Natural killer cell (primary cell): ENCODE measurements around the gene PLCB3. TPM values are rescaled to one million over a fixed set of nuclear protein-coding genes. Genes with fewer than 3 reads are reported as not detected.

Experiments
- ATAC-seq, 3 donors: fragments of 150-1000 bp in 2 of 3; fragments of 200-7000 bp in 1 of 3; cut with Tn5 transposase; 1 replicate in 1 of 3; 2 replicates in 2 of 3; pipeline ENCODE4 v1.10.0; 2021; ENCODE audit warnings: mild to moderate bottlenecking in 2 of 3, moderate library complexity in 2 of 3
- DNase-seq, 2 donors: peaks; one replicate each; pipeline versions ENCODE4 v3.0.0 to v3.0.0-alpha.2; 2013 to 2021; ENCODE audit warnings: mixed read lengths in 1 of 2
- H3K27ac ChIP-seq: one replicate; pipeline ENCODE4 v1.5.1; 2013; ENCODE audit warnings: mild to moderate bottlenecking, low read length
- H3K27me3 ChIP-seq: one replicate; pipeline ENCODE4 v1.6.1; 2013; ENCODE audit warnings: low read length; ENCODE audit not compliant: control insufficient read depth, insufficient read depth
- H3K36me3 ChIP-seq: one replicate; pipeline ENCODE4 v1.6.1; 2013; ENCODE audit warnings: low read length; ENCODE audit not compliant: control insufficient read depth, insufficient read depth
- H3K4me1 ChIP-seq: one replicate; pipeline ENCODE4 v1.6.1; 2013; ENCODE audit warnings: low read length; ENCODE audit not compliant: control insufficient read depth, insufficient read depth
- H3K4me3 ChIP-seq: one replicate; pipeline ENCODE4 v1.5.1; 2013; ENCODE audit warnings: low read length
- H3K9me3 ChIP-seq: one replicate; pipeline ENCODE4 v1.6.1; 2013; ENCODE audit warnings: low read length; ENCODE audit not compliant: control insufficient read depth, insufficient read depth
- H3K27ac Mint-ChIP-seq, 2 donors: one replicate each; pipeline ENCODE4 v1.8.0; 2022; ENCODE audit warnings: mild to moderate bottlenecking in 2 of 2, mixed read lengths in 2 of 2, moderate library complexity in 1 of 2
- H3K27me3 Mint-ChIP-seq, 2 donors: one replicate each; pipeline ENCODE4 v1.8.0; 2022; ENCODE audit warnings: low read depth in 2 of 2, mixed read lengths in 2 of 2
- H3K36me3 Mint-ChIP-seq: one replicate; pipeline ENCODE4 v1.8.0; 2022; ENCODE audit warnings: mixed read lengths
- H3K4me1 Mint-ChIP-seq, 2 donors: one replicate each; pipeline ENCODE4 v1.8.0; 2022; ENCODE audit warnings: mixed read lengths in 2 of 2
- H3K4me3 Mint-ChIP-seq: one replicate; pipeline ENCODE4 v1.8.0; 2022; ENCODE audit warnings: mild to moderate bottlenecking, moderate library complexity, mixed read lengths
- H3K9me3 Mint-ChIP-seq, 2 donors: one replicate each; pipeline ENCODE4 v1.8.0; 2022; ENCODE audit warnings: mixed read lengths in 2 of 2
- WGBS: methylation state at CpG from one replicate; pipeline ENCODE4 v1.1.7; 2013; ENCODE audit warnings: missing lambda C conversion rate; ENCODE audit not compliant: insufficient coverage; 5-methylcytosine and 5-hydroxymethylcytosine counted together
- intact Hi-C: fragments of 100-400 bp; cut with micrococcal nuclease; formaldehyde crosslinking; loops from one replicate; pipeline ENCODE4 v1.14.2; 2022
- total RNA-seq, 4 donors: library from RNA; stranded (reverse); fragments of 120-200 nt in 1 of 4; gene quantifications; one replicate each; pipeline versions ENCODE4 v1.2.3 to v1.2.4, GENCODE V29; 2013 to 2022
- TF ChIP-seq, protein P1 (sequence below): fragments of 200-600 bp; IDR thresholded peaks from one replicate; pipeline ENCODE4 v1.8.0; 2022; ENCODE audit warnings: antibody characterized with exemption

The PLCB3 gene
- total RNA-seq, 3 donors from 2014 or later (not counting 1 experiment from before 2014, with no cell fraction given): 5.4 to 7.6 (median 5.5) TPM

DNA sequence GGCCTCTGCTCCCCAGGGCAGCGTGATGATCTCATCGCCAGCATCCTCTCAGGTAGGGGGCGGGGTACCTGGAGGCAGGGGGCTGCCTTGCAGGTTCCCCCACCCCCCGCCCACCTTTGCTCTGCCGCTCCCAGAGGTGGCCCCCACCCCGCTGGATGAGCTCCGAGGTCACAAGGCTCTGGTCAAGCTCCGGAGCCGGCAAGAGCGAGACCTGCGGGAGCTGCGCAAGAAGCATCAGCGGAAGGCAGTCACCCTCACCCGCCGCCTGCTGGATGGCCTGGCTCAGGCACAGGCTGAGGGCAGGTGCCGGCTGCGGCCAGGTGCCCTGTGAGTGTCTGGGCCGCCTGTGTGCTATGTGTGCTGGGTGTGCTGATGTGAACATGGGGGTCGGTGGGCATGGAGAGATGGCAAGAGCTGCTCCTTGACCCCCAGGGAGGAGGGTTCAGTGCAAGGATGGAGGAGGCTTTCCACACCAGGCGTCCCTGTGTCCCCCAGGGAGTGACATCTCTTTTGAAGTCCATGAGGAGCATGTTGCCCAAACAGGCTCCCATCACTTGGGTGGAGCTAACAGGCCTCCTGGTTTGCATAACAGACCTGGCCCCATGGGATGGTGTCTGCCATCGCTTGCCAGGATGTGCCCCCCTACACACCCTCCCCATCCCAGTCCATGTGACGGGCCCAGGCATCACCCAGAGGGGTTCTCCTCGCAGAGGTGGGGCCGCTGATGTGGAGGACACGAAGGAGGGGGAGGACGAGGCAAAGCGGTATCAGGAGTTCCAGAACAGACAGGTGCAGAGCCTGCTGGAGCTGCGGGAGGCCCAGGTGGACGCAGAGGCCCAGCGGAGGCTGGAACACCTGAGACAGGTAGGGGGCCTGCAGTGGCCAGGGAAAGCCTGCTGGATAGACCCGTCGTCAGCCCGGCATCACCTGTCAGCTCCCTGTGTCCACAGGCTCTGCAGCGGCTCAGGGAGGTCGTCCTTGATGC lies 14.1 kb downstream of the PLCB3 start:
- TF ChIP-seq, protein P1, sequence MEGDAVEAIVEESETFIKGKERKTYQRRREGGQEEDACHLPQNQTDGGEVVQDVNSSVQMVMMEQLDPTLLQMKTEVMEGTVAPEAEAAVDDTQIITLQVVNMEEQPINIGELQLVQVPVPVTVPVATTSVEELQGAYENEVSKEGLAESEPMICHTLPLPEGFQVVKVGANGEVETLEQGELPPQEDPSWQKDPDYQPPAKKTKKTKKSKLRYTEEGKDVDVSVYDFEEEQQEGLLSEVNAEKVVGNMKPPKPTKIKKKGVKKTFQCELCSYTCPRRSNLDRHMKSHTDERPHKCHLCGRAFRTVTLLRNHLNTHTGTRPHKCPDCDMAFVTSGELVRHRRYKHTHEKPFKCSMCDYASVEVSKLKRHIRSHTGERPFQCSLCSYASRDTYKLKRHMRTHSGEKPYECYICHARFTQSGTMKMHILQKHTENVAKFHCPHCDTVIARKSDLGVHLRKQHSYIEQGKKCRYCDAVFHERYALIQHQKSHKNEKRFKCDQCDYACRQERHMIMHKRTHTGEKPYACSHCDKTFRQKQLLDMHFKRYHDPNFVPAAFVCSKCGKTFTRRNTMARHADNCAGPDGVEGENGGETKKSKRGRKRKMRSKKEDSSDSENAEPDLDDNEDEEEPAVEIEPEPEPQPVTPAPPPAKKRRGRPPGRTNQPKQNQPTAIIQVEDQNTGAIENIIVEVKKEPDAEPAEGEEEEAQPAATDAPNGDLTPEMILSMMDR: no peak
- Histone ChIP-seq H3K4me1 (peaks cover 23% of the 10 kb centered on the region), H3K9me3 (no peaks in the 10 kb centered on the region), H3K27ac (no peak overlapping the region), H3K4me3 (no peak overlapping the region), H3K36me3 (no peaks in the 10 kb centered on the region), H3K27me3 (no peaks in the 10 kb centered on the region)
- WGBS: 91% methylated on average over 35 of the region's 35 CpGs
- intact Hi-C loops: no loop called here
- no peak overlapping the region for H3K27ac Mint-ChIP-seq
- no peaks in the 10 kb centered on the region for H3K9me3 Mint-ChIP-seq
- no peak overlapping the region for H3K4me3 Mint-ChIP-seq
- peaks cover 28% of the 10 kb centered on the region in 2 donors for H3K4me1 Mint-ChIP-seq
- DNase-seq: no peak
- H3K36me3 Mint-ChIP-seq: no peaks in the 10 kb centered on the region
- no peaks in the 10 kb centered on the region for H3K27me3 Mint-ChIP-seq
- ATAC-seq: no peak

DNA sequence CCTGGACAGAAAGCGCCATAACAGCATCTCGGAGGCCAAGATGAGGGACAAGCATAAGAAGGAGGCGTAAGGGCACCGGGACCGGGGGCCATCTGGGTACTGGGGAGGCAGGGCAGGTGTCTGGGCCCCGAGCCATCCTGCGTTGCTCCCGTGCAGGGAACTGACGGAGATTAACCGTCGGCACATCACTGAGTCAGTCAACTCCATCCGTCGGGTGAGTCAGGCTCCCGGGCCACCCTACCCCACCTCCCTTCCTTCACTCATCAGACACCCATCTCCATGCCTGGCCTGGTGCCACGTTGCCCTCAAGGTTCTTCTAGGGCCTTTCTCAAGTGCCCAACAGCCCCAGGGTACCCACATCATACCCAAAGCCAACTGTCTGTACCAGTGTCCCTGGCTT lies 15.0 kb downstream of the PLCB3 start:
- Histone ChIP-seq H3K36me3 (no peaks in the 10 kb centered on the region), H3K9me3 (no peaks in the 10 kb centered on the region), H3K27me3 (no peaks in the 10 kb centered on the region), H3K27ac (no peak overlapping the region), H3K4me3 (no peak overlapping the region), H3K4me1 (peaks cover 31% of the 10 kb centered on the region)
- no peaks in the 10 kb centered on the region for H3K36me3 Mint-ChIP-seq
- TF ChIP-seq, protein P1: no peak
- no peak overlapping the region for H3K27ac Mint-ChIP-seq
- no peaks in the 10 kb centered on the region for H3K9me3 Mint-ChIP-seq
- peaks cover 29 to 33% of the 10 kb centered on the region in 2 donors for H3K4me1 Mint-ChIP-seq
- ATAC-seq (no peak), DNase-seq (no peak)
- 97% methylated on average over 15 of the region's 15 CpGs for WGBS
- intact Hi-C loops: no loop called here
- no peaks in the 10 kb centered on the region for H3K27me3 Mint-ChIP-seq
- no peak overlapping the region for H3K4me3 Mint-ChIP-seq

DNA sequence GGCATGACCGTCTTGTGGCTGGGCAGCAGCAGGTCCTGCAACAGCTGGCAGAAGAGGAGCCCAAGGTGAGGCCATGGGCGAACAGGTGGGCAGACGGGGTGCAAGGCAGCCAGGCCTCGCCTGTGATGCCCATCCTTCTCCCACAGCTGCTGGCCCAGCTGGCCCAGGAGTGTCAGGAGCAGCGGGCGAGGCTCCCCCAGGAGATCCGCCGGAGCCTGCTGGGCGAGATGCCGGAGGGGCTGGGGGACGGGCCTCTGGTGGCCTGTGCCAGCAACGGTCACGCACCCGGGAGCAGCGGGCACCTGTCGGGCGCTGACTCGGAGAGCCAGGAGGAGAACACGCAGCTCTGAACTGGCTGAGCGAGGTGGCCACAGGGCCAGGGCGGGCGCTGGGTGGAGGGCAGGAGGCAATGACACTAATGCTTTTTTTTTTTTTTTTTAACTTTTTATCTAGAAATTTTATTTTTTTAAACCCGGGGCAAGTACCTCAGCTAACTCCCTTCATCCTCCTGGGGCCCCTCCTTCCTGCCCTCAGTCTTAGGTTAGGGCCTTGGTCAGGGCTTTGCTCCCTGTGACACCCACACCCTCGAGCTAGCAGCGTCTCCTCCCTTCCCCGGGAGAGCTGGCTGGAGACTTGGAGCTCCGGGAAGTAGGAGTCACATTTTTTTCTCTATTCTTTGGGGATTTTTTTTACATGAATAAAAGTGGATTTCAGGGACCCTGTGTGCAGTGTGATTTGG lies 16.0 kb downstream of the PLCB3 start:
- TF ChIP-seq, protein P1: no peak
- Histone ChIP-seq H3K27ac (peak overlapping the region; percentile 92), H3K9me3 (no peaks in the 10 kb centered on the region), H3K4me3 (no peak overlapping the region), H3K27me3 (no peaks in the 10 kb centered on the region), H3K36me3 (no peaks in the 10 kb centered on the region), H3K4me1 (peaks cover 41% of the 10 kb centered on the region)
- 90% methylated on average over 24 of the region's 27 CpGs for WGBS
- intact Hi-C loops: no loop called here
- DNase-seq (no peak), ATAC-seq (no peak)
- Mint-ChIP-seq H3K4me3 (peak overlapping the region; percentile 97), H3K4me1 (peaks cover 36 to 40% of the 10 kb centered on the region in 2 donors), H3K27me3 (no peaks in the 10 kb centered on the region), H3K36me3 (no peaks in the 10 kb centered on the region), H3K9me3 (no peaks in the 10 kb centered on the region), H3K27ac (peak overlapping the region; percentile 94 to 100)
